Activated CD4-positive, CD25-positive, alpha-beta regulatory T cell (primary cell): Measurements from ENCODE around the gene EIF4G1.
A peak's percentile ranks its signal among the peaks of the same experiment; 100 is the strongest.

Experiments
- DNase-seq, 4 experiments: peaks; one replicate each; lab custom pipeline; 2025; lab: John Stamatoyannopoulos, UW

EIF4G1 gene

GRCh38 chr3:184368586-184369183, 54.3 kb downstream of the EIF4G1 start:
- DNase-seq: no peak

- peak in 2 of 4 experiments; percentile 6 to 30 for DNase-seq
Measured at GRCh38 chr3:184371570-184372018, 57.2 kb downstream of the EIF4G1 start.

DNA sequence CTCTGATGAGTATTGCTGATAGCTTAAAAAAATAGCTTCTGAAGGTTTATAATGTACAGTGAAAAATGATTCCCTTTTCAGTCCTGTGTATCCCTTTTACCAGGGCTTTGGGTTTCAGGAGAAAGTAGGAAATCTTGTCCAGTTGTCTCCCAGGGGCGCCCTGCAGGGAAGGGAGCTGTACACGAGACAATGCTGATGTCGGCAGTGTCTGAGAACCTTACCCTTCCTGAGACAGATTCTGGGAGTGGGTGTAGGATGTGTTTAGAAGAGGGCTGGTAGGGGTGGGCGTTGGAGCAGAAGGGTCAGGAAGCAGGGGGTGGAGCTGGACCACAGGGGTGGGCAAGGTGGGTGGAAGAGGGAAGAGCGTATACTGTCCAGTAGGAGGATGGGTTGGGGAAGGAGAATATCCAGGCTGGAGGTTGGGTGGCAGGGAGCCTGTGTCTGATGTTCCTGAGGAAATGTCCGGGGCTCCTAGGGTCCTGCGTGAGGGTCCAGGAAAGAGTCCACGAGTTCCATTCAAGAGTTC, 58.0 kb downstream of the EIF4G1 start:
- no peak for DNase-seq

GRCh38 chr3:184372911-184373310, 58.5 kb downstream of the EIF4G1 start:
- no peak for DNase-seq

DNA sequence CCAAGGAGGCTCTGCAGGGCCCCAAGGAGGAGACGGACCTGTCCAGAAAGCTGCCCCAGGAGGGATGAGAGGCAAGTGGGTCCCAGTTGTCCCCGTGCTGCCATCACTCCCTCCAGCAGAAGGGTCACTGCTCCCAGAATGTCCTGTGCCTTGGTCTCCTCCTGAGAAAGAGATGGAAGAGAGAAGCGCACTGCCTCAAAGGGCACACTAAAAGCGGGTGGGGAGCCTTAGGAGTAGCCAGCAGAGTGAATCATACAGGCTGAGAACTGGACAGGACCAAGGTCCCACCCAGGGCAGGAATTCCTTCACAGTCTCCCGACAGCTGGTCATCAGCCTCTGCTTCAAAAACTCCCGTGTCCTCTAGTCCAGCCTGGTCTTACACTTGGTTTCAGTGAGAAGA, 59.0 kb downstream of the EIF4G1 start:
- DNase-seq: no peak

DNA sequence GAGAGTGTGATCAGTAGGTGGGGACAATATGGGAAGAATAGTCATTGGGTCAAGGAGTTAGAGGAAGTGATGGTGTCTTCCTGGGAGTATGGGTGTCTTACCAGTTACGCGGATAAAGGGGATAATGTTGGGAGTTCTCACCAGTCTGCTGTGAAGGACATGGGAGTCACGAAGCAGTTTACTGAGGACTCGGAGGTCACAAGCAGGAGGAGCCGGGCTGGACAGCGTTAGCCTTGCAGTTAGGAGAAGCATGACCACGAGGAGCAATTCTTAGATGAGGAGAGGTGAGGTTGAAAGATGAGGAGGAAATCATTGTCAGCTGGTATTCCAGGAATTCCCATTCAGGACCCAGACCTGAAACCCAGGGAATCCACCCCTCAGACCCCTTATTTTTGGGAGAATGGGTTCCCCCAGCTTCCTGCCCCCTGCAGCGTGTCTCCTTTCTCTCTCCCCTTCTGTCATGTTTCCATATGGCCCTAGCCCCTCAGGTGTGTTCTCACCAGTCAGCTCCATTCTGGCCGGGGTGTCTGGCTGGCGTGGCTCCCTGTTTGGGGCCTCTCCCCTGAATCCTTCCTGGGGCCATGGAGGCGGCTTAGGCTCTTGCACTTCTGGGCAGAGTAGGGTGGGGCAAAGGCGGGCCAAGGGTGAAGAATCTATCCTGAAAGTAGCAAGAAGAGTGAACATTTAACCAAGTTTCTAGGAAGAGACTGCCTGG, 61.5 kb downstream of the EIF4G1 start:
- no peak for DNase-seq

- no peak for DNase-seq
Measured at GRCh38 chr3:184377374-184377773, 63.0 kb downstream of the EIF4G1 start.

DNA sequence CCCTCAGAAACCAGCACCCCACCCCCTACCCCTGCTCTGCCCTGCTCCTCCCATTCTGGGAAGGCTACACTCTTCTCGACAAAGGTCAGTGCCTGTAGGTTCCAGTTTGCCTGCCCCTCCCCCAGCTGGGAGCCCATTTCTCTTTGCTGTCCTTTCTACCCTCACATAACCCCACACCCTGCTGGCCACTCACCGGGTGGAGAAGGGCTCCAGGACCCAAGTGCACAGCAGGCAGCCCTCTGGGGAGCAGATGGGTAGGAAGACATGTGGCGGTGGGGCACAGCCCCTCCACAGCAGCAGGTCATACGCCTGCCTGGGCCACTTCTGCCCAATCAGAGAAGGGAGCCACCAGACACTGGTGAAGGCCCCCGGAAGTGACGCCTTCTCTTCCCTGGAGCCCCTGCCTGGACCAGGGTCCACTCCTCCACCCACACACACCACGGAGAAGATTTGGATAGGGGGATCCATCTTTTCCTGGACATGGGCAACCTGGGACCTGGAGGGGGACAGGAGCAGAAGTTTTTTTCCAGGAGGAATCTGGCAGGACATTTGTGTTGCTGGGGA, 63.6 kb downstream of the EIF4G1 start, which contains the start of gene THPO:
TSS of gene THPO (minus strand) at position 326 of the 564 bp plus-strand sequence. CDS start 1,948 bp downstream, outside the sequence.
- DNase-seq: no peak

GRCh38 chr3:184378651-184379357, 64.4 kb downstream of the EIF4G1 start:
- DNase-seq: no peak

DNA sequence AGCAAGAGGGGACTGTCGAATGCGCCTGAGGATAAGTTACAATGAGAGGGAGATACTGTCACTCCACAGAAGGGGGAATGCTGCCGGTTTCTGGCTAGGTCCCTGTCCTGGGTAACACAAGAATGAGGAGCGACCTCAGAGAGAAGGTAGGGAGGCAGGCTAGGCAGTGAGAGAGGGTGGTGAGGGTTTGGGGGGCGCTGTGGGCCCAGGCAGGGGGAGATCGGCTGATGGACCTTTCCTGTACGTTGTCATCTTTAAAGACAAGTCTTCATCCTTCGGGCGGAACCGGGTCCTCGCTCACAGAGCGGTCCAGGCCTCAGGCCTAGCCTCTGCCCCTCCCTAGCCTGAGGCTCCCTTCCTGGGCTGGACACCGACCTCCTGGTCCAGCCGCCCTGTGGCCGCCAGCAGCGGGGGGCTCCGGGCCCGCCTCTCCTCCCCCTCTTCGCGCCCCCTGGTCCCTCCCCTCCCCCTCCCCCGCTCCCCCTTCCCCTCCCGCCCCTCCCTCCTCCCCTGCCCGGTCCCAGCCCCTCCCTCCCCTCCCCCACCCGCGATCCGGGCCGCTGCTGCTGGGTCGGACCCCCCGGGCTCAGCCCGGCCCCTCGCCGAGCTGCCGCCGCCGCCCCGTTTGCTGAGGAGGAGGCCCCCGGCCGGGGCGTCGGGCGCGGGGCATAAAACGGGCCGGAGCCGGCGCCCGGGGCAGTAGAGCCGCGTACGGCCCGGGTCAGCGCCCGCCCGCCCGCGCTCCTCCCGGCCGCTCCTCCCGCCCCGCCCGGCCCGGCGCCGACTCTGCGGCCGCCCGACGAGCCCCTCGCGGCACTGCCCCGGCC, 65.2 kb downstream of the EIF4G1 start, which contains the start of gene CHRD:
TSS of gene CHRD (plus strand) at position 697 of the 827 bp plus-strand sequence. CDS start 265 bp downstream, outside the sequence.
- no peak for DNase-seq

- no peak for DNase-seq
Measured at GRCh38 chr3:184380185-184380626, 65.8 kb downstream of the EIF4G1 start.

DNA sequence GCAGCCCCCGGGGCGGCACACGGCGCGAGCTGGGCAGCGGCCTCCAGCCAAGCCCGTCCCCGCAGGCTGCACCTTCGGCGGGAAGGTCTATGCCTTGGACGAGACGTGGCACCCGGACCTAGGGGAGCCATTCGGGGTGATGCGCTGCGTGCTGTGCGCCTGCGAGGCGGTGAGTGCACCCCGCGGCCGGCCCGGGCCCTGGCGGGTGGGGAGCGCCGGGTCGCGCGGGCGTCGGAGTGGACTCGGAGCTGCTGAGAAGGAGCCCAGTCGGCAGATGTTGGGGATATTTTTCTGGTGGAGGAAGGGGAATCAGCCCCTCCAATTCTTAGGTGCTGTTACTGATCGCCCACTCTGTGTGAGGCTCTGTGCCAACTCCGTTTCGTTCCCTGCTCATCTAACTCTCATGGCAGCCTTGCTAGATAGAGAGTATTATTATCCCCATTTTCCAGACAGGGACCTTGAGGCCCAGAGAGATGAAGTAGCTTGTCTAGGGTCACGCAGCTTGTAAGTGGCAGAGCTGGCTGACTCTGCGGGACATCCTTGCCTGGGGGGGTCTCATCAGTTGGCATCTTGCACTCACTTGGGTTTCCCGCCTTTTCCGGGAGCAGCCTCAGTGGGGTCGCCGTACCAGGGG, 66.3 kb downstream of the EIF4G1 start:
- no peak for DNase-seq

GRCh38 chr3:184381261-184382224, 67.1 kb downstream of the EIF4G1 start:
- no peak for DNase-seq

- no peak for DNase-seq
Measured at GRCh38 chr3:184382326-184383032, 68.1 kb downstream of the EIF4G1 start.

DNA sequence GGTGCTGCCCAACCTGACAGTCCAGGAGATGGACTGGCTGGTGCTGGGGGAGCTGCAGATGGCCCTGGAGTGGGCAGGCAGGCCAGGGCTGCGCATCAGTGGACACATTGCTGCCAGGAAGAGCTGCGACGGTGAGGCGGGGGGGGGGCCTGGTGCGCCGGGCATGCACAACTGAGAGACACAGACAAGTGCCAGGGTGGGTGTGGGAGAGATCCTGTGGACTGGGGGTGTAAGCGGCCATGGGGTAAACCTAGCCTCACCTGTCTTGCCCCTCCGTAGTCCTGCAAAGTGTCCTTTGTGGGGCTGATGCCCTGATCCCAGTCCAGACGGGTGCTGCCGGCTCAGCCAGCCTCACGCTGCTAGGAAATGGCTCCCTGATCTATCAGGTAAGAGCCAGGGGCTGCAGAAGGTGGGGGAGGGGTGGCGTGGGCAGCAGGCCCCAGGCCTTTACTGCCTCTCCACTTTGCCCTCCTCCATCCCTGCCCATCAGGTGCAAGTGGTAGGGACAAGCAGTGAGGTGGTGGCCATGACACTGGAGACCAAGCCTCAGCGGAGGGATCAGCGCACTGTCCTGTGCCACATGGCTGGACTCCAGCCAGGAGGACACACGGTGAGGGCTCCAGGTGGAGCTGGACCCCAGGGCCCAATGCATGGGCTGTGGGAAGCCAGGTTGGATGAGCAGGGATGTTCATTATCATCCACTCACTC, 68.8 kb downstream of the EIF4G1 start:
- DNase-seq: no peak

- no peak for DNase-seq
Measured at GRCh38 chr3:184384342-184384741, 69.9 kb downstream of the EIF4G1 start.
